Measurements from ENCODE around the gene NOLC1.

DNA sequence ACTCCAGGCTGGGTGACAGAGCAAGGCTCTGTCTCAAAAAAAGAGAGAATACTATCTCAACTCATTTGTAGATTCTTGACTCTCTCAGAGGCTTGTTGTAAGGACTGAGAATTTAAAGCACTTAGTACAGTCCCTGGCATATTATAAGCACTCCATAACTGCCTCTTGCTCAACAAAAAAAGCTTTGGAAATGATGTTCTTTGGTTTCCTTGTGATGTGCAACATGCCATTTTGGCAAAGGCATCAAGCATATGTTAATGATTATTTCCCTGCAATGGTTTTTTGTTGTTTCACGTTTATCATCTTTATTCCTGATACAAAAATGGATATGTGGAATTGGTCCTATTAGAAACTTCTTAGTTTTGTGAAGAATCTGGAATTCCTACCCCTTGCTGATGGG lies 15.7 kb downstream of the NOLC1 start:
- TF ChIP-seq, protein P1, sequence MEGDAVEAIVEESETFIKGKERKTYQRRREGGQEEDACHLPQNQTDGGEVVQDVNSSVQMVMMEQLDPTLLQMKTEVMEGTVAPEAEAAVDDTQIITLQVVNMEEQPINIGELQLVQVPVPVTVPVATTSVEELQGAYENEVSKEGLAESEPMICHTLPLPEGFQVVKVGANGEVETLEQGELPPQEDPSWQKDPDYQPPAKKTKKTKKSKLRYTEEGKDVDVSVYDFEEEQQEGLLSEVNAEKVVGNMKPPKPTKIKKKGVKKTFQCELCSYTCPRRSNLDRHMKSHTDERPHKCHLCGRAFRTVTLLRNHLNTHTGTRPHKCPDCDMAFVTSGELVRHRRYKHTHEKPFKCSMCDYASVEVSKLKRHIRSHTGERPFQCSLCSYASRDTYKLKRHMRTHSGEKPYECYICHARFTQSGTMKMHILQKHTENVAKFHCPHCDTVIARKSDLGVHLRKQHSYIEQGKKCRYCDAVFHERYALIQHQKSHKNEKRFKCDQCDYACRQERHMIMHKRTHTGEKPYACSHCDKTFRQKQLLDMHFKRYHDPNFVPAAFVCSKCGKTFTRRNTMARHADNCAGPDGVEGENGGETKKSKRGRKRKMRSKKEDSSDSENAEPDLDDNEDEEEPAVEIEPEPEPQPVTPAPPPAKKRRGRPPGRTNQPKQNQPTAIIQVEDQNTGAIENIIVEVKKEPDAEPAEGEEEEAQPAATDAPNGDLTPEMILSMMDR (IDR thresholded peaks at IDR 0.05), result no peak
- no peak for TF ChIP-seq POLR2A (IDR thresholded peaks at IDR 0.05)

All from heart left ventricle (tissue), 13 donors.